ENCODE results near the gene PTPRR.

Gene PTPRR

DNA sequence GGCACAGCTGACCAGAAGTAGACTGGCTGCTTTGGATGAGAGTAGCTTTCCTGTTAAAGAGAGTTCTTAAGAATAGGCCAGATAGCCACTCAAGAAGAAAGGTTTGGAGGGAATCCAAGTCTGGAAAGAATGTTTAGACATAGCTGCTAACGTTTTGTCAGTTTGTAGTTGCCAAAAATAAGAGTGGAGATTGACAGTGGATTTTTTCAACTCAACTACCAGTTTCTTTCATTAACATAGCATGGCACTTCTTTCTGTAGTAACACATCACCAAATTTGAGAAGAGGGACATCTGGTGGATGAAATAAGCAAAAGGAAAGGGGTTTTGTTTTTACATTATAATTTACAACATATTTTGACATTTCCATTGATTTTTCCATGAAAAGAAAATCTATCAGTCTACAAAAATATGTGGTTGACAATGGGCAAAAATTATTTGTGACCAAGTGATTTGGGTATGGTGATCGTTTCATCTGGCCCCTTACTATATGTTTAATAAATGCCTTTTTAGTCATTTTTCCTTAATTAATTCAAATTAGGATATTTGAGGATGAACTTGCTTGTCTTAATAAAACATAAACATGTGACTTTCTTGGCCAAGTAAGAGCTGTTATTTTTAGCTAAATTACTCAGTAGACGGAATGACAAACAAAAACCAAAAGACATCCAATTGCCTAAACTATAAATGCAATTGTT is 71.1 kb downstream of the PTPRR start:
- H3K4me3 ChIP-seq (replicated peaks; ENCODE audit: low read depth, low read length): no peak overlapping the region
- peak; percentile 2 for DNase-seq (ENCODE audit: extremely low read depth, low read depth)
- TF ChIP-seq, protein P1, sequence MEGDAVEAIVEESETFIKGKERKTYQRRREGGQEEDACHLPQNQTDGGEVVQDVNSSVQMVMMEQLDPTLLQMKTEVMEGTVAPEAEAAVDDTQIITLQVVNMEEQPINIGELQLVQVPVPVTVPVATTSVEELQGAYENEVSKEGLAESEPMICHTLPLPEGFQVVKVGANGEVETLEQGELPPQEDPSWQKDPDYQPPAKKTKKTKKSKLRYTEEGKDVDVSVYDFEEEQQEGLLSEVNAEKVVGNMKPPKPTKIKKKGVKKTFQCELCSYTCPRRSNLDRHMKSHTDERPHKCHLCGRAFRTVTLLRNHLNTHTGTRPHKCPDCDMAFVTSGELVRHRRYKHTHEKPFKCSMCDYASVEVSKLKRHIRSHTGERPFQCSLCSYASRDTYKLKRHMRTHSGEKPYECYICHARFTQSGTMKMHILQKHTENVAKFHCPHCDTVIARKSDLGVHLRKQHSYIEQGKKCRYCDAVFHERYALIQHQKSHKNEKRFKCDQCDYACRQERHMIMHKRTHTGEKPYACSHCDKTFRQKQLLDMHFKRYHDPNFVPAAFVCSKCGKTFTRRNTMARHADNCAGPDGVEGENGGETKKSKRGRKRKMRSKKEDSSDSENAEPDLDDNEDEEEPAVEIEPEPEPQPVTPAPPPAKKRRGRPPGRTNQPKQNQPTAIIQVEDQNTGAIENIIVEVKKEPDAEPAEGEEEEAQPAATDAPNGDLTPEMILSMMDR (IDR thresholded peaks at IDR 0.05; ENCODE audit: low read depth, low read length, missing control alignments): no peak

DNA sequence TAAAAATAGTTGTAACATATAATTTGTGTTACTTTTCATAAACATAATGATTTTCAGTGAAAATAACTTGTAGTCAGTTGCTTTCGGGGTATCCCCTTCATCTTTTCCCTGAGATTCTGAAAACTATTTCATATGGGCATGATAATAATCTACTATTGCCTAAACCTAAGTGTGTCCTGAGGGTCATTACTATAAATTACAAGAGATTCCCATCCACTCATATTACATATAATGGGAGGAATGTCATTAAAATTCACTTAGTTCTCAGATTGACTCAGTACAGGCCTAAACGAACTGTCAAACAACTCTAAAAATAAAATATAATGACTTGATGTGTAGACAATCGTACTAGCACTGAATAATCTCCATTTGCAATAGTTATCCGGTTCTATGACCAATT is 72.7 kb downstream of the PTPRR start:
- DNase-seq (ENCODE audit: extremely low read depth, low read depth): no peak
- TF ChIP-seq, protein P1 (IDR thresholded peaks at IDR 0.05; ENCODE audit: low read depth, low read length, missing control alignments): no peak
- no peak overlapping the region for H3K4me3 ChIP-seq (replicated peaks; ENCODE audit: low read depth, low read length)

DNA sequence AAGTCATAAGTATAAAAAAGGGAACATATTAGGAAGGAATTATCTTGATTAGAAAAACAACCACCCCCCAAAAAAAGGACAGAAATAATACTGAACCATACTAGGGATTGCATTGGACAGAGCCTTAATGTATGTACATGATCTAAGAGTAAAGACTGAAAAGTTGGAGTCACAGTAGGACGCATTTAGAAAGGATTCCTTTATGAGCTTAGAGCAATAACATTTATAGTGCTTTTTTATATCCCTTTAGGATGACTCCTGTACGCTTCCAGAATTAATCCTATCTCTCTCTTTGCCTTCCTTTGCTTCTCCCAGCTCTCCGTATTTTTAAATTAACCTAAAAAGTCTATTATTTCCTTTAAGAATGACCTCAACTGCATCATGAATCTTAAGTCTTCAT is 75.3 kb downstream of the PTPRR start:
- TF ChIP-seq, protein P1 (IDR thresholded peaks at IDR 0.05; ENCODE audit: low read depth, low read length, missing control alignments): no peak
- DNase-seq (ENCODE audit: extremely low read depth, low read depth): no peak
- H3K4me3 ChIP-seq (replicated peaks; ENCODE audit: low read depth, low read length): no peak overlapping the region

DNA sequence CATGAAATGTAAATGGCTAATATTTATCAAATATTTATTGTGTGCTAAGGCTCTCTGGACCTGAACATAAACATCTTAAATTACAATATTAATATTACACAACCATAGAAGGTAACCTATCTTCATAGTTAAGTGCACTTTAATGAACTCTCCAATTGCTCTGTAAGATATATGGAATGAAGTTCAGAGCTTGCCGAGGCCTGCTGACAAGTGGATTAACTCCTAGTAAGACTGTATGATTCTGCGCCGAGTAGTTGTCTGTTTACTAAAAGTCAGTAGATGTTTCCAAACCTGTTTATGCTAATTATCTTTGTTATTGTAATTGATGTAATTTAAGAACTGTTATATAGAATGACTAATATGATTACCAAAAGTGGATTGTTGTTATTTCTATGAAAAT is 77.2 kb downstream of the PTPRR start:
- DNase-seq (ENCODE audit: extremely low read depth, low read depth): no peak
- TF ChIP-seq, protein P1 (IDR thresholded peaks at IDR 0.05; ENCODE audit: low read depth, low read length, missing control alignments): no peak
- H3K4me3 ChIP-seq (replicated peaks; ENCODE audit: low read depth, low read length): no peak overlapping the region

DNA sequence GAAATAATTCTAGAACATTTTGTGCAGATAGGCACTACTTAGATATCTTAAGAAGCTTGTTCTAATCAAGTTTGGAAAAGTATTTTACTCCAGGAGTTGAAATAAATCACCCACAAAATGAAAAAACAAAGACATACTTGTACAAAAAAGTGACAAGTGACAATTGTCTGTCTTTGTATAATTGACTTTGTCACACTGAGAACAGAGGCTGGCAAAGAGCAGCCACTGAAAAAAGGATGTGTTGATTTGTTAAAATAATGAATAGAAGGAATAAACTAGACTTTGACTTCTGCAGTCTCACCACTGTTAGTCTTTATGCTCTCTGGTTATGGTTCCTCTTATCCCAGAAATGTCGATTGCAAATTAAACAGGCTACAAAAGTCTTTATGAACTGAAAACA is 77.6 kb downstream of the PTPRR start:
- no peak overlapping the region for H3K4me3 ChIP-seq (replicated peaks; ENCODE audit: low read depth, low read length)
- DNase-seq (ENCODE audit: extremely low read depth, low read depth): no peak
- TF ChIP-seq, protein P1 (IDR thresholded peaks at IDR 0.05; ENCODE audit: low read depth, low read length, missing control alignments): no peak

DNA sequence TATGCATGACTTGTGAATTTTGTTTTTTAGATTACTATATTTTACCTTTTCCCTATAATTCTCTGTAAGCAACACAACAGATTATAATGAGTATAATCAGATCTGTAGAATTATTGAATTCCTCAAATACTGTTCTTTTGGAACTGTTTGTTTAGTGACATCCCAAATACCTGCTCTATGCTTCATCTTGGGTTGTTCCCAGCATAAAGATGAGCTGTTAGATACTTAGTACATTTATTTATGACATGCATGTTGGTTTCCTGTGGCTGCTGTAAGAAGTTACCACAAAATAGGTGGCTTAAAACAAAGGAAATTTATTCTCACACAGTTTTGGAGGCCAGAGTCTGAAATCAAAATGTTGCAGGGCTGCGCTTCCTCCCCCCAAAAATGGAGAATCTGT is 78.4 kb downstream of the PTPRR start:
- DNase-seq (ENCODE audit: extremely low read depth, low read depth): no peak
- TF ChIP-seq, protein P1 (IDR thresholded peaks at IDR 0.05; ENCODE audit: low read depth, low read length, missing control alignments): no peak
- H3K4me3 ChIP-seq (replicated peaks; ENCODE audit: low read depth, low read length): no peak overlapping the region
